Central memory CD8-positive, alpha-beta T cell (primary cell): ENCODE data around the gene LONP2.

Experiments used
- ATAC-seq: fragments of 150-1000 bp; cut with Tn5 transposase; replicated peaks from 2 replicates; pipeline ENCODE4 v1.10.0; 2022; ENCODE audit warnings: mild to moderate bottlenecking, moderate FRiP score, moderate number of reproducible peaks; ENCODE audit not compliant: poor library complexity, severe bottlenecking; ENCODE audit errors: extremely low read depth
- DNase-seq, 2 donors: peaks; one replicate each; pipeline ENCODE4 v3.0.0; 2021; ENCODE audit warnings: low spot score in 2 of 2
- H3K27ac Mint-ChIP-seq: one replicate; pipeline ENCODE4 v1.8.0; 2022; ENCODE audit warnings: low read depth, mild to moderate bottlenecking, moderate library complexity, mixed read lengths
- H3K27me3 Mint-ChIP-seq: one replicate; pipeline ENCODE4 v1.8.0; 2022; ENCODE audit warnings: mixed read lengths
- H3K36me3 Mint-ChIP-seq: one replicate; pipeline ENCODE4 v1.8.0; 2022; ENCODE audit warnings: mild to moderate bottlenecking, moderate library complexity, mixed read lengths; ENCODE audit not compliant: insufficient read depth
- H3K4me1 Mint-ChIP-seq: one replicate; pipeline ENCODE4 v1.8.0; 2022; ENCODE audit warnings: mixed read lengths
- H3K4me3 Mint-ChIP-seq: one replicate; pipeline ENCODE4 v1.8.0; 2022; ENCODE audit warnings: mild to moderate bottlenecking, moderate library complexity, mixed read lengths
- H3K9me3 Mint-ChIP-seq: one replicate; pipeline ENCODE4 v1.8.0; 2022; ENCODE audit warnings: mixed read lengths

Gene LONP2

GRCh38 chr16:48244080-48244862 lies at the start of gene LONP2:
TSS of gene LONP2 (plus strand) at chr16:48244300. CDS start at chr16:48244389, 89 bp downstream.
- no peaks in the 10 kb centered on the region for H3K27me3 Mint-ChIP-seq
- peak; percentile 93 for ATAC-seq
- H3K36me3 Mint-ChIP-seq: peaks cover 11% of the 10 kb centered on the region
- peaks cover 7% of the 10 kb centered on the region for H3K9me3 Mint-ChIP-seq
- peak within 1 kb of the TSS; percentile 96 for H3K4me3 Mint-ChIP-seq
- peak; percentile 86 to 87 for DNase-seq
- peaks cover 26% of the 10 kb centered on the region for H3K4me1 Mint-ChIP-seq
- peak within 1 kb of the TSS; percentile 96 for H3K27ac Mint-ChIP-seq

GRCh38 chr16:48194828-48195556 lies 49.1 kb upstream of the LONP2 start:
- DNase-seq (no peak), ATAC-seq (no peak)
- Mint-ChIP-seq H3K36me3 (no peaks in the 10 kb centered on the region), H3K27me3 (peaks cover 9% of the 10 kb centered on the region), H3K9me3 (no peaks in the 10 kb centered on the region), H3K4me3 (no peak overlapping the region), H3K4me1 (no peaks in the 10 kb centered on the region), H3K27ac (no peak overlapping the region)

- ATAC-seq: no peak
- no peak overlapping the region for H3K27ac Mint-ChIP-seq
Observed at GRCh38 chr16:48197294-48197693, 46.8 kb upstream of the LONP2 start.

GRCh38 chr16:48201515-48202201 lies 42.4 kb upstream of the LONP2 start:
- Mint-ChIP-seq H3K9me3 (no peaks in the 10 kb centered on the region), H3K27ac (no peak overlapping the region), H3K4me1 (no peaks in the 10 kb centered on the region), H3K27me3 (peaks cover 16% of the 10 kb centered on the region), H3K36me3 (no peaks in the 10 kb centered on the region), H3K4me3 (no peak overlapping the region)
- DNase-seq (no peak), ATAC-seq (no peak)

More at GRCh38 chr16:48197294-48197693, 46.8 kb upstream of the LONP2 start:
- Mint-ChIP-seq H3K4me1 (no peaks in the 10 kb centered on the region), H3K9me3 (no peaks in the 10 kb centered on the region), H3K36me3 (no peaks in the 10 kb centered on the region), H3K4me3 (no peak overlapping the region), H3K27me3 (peaks cover 9% of the 10 kb centered on the region)
- no peak for DNase-seq

GRCh38 chr16:48203974-48204824 lies 39.9 kb upstream of the LONP2 start:
- Mint-ChIP-seq H3K27me3 (peaks cover 41% of the 10 kb centered on the region), H3K36me3 (no peaks in the 10 kb centered on the region), H3K27ac (no peak overlapping the region), H3K4me1 (no peaks in the 10 kb centered on the region), H3K4me3 (no peak overlapping the region), H3K9me3 (no peaks in the 10 kb centered on the region)
- no peak for DNase-seq
- no peak for ATAC-seq

- ATAC-seq (no peak), DNase-seq (no peak)
- H3K4me1 Mint-ChIP-seq: no peaks in the 10 kb centered on the region
- H3K36me3 Mint-ChIP-seq: no peaks in the 10 kb centered on the region
- H3K9me3 Mint-ChIP-seq: no peaks in the 10 kb centered on the region
- no peak overlapping the region for H3K27ac Mint-ChIP-seq
- no peak overlapping the region for H3K4me3 Mint-ChIP-seq
- H3K27me3 Mint-ChIP-seq: peaks cover 47% of the 10 kb centered on the region
Observed at GRCh38 chr16:48204825-48205151, 39.3 kb upstream of the LONP2 start.

GRCh38 chr16:48206594-48207242 lies 37.4 kb upstream of the LONP2 start:
- Mint-ChIP-seq H3K4me1 (no peaks in the 10 kb centered on the region), H3K9me3 (no peaks in the 10 kb centered on the region), H3K36me3 (peaks cover 1% of the 10 kb centered on the region), H3K27me3 (peaks cover 48% of the 10 kb centered on the region), H3K27ac (no peak overlapping the region), H3K4me3 (no peak overlapping the region)
- ATAC-seq: no peak
- no peak for DNase-seq

GRCh38 chr16:48210747-48211146 lies 33.4 kb upstream of the LONP2 start:
- no peak overlapping the region for H3K27ac Mint-ChIP-seq
- H3K9me3 Mint-ChIP-seq: no peaks in the 10 kb centered on the region
- H3K36me3 Mint-ChIP-seq: peaks cover 2% of the 10 kb centered on the region
- ATAC-seq: no peak
- H3K4me3 Mint-ChIP-seq: no peak overlapping the region
- peaks cover 35% of the 10 kb centered on the region for H3K27me3 Mint-ChIP-seq
- no peak for DNase-seq
- H3K4me1 Mint-ChIP-seq: no peaks in the 10 kb centered on the region

GRCh38 chr16:48212033-48212432 lies 32.1 kb upstream of the LONP2 start:
- H3K9me3 Mint-ChIP-seq: no peaks in the 10 kb centered on the region
- ATAC-seq (no peak), DNase-seq (no peak)
- H3K36me3 Mint-ChIP-seq: peaks cover 2% of the 10 kb centered on the region
- H3K4me3 Mint-ChIP-seq: no peak overlapping the region
- peaks cover 28% of the 10 kb centered on the region for H3K27me3 Mint-ChIP-seq
- no peak overlapping the region for H3K27ac Mint-ChIP-seq
- no peaks in the 10 kb centered on the region for H3K4me1 Mint-ChIP-seq

GRCh38 chr16:48215738-48216137 lies 28.4 kb upstream of the LONP2 start:
- DNase-seq: no peak
- Mint-ChIP-seq H3K27me3 (no peaks in the 10 kb centered on the region), H3K4me3 (no peak overlapping the region), H3K4me1 (no peaks in the 10 kb centered on the region), H3K36me3 (peaks cover 2% of the 10 kb centered on the region), H3K27ac (no peak overlapping the region), H3K9me3 (no peaks in the 10 kb centered on the region)
- ATAC-seq: no peak

GRCh38 chr16:48217708-48218107 lies 26.4 kb upstream of the LONP2 start:
- Mint-ChIP-seq H3K4me3 (no peak overlapping the region), H3K4me1 (no peaks in the 10 kb centered on the region)

GRCh38 chr16:48218473-48218872 lies 25.6 kb upstream of the LONP2 start:
- H3K4me3 Mint-ChIP-seq: no peak overlapping the region

More at GRCh38 chr16:48217708-48218107, 26.4 kb upstream of the LONP2 start:
- DNase-seq (no peak), ATAC-seq (no peak)
- Mint-ChIP-seq H3K36me3 (no peaks in the 10 kb centered on the region), H3K27me3 (no peaks in the 10 kb centered on the region), H3K27ac (no peak overlapping the region), H3K9me3 (no peaks in the 10 kb centered on the region)

More at GRCh38 chr16:48218473-48218872, 25.6 kb upstream of the LONP2 start:
- ATAC-seq (no peak), DNase-seq (no peak)
- H3K36me3 Mint-ChIP-seq: no peaks in the 10 kb centered on the region
- H3K27me3 Mint-ChIP-seq: no peaks in the 10 kb centered on the region
- H3K4me1 Mint-ChIP-seq: no peaks in the 10 kb centered on the region
- H3K9me3 Mint-ChIP-seq: no peaks in the 10 kb centered on the region
- no peak overlapping the region for H3K27ac Mint-ChIP-seq
